Tibial nerve (tissue), 4 donors: Measurements from ENCODE around the gene PLEKHG4B. TPM values are rescaled to one million over a fixed set of nuclear protein-coding genes. Genes with fewer than 3 reads are reported as not detected.
"Not testable (repeated sequence)": the region's sequence is repeated elsewhere in the genome, so short reads cannot be mapped to it uniquely, and the experiment has no call there.

Experiments used
- DNase-seq, 2 donors: peaks; one replicate each; pipeline ENCODE4 v3.0.0-alpha.2; 2019; ENCODE audit warnings: low spot score in 2 of 2
- H3K27ac ChIP-seq, 4 donors: fragments of 200-600 bp; sonication (generic) in 3 of 4; one replicate each; pipeline ENCODE4 v1.5.1; 2017 to 2019; ENCODE audit warnings: mild to moderate bottlenecking in 1 of 4
- H3K27me3 ChIP-seq, 2 donors: fragments of 200-600 bp; sonication (generic) in 1 of 2; one replicate each; pipeline versions ENCODE4 v1.5.1 to v1.6.0; 2017 to 2019
- H3K36me3 ChIP-seq, 3 donors: fragments of 200-600 bp; sonication (generic); one replicate each; pipeline ENCODE4 v1.5.1; 2018 to 2019
- H3K4me1 ChIP-seq, 4 donors: fragments of 200-600 bp; sonication (generic) in 3 of 4; one replicate each; pipeline ENCODE4 v1.5.1; 2017 to 2019
- H3K4me3 ChIP-seq, 4 donors: fragments of 200-600 bp; sonication (generic) in 3 of 4; one replicate each; pipeline ENCODE4 v1.5.1; 2017 to 2019; ENCODE audit warnings: mild to moderate bottlenecking in 1 of 4, moderate library complexity in 1 of 4
- H3K9me3 ChIP-seq, 4 donors: fragments of 200-600 bp; sonication (generic) in 3 of 4; one replicate each; pipeline ENCODE4 v1.5.1; 2017 to 2019
- EP300 ChIP-seq, 2 donors: sonication (generic); formaldehyde crosslinking; IDR thresholded peaks; one replicate each; pipeline ENCODE4 v1.6.1; 2017; ENCODE audit warnings: antibody characterized with exemption in 2 of 2, mild to moderate bottlenecking in 1 of 2
- POLR2A ChIP-seq, 2 donors: fragments of 450-650 bp; IDR thresholded peaks; one replicate each; pipeline ENCODE4 v1.6.1; 2017; ENCODE audit warnings: antibody characterized with exemption in 2 of 2, mild to moderate bottlenecking in 2 of 2, moderate library complexity in 2 of 2
- WGBS, 2 donors: methylation state at CpG; one replicate each; pipeline ENCODE4 v1.1.5; 2018; 5-methylcytosine and 5-hydroxymethylcytosine counted together
- total RNA-seq, 4 donors: library from RNA; depleted of rRNA; stranded (reverse); fragments of >200 nt; gene quantifications; one replicate each; pipeline ENCODE4 v1.1.0, GENCODE V29; 2016
- TF ChIP-seq, protein P1 (sequence below), 5 experiments: fragments of 200-600 bp in 3 of 5; fragments of 450-650 bp in 2 of 5; sonication (generic) in 3 of 5; IDR thresholded peaks; one replicate each; pipeline ENCODE4 v1.5.1; 2016 to 2019; ENCODE audit warnings: antibody characterized with exemption in 5 of 5, mild to moderate bottlenecking in 3 of 5, moderate library complexity in 2 of 5

PLEKHG4B gene
- total RNA-seq, 4 donors from 2014 or later: under 0.01 to 0.42 (median 0.26) TPM

DNA sequence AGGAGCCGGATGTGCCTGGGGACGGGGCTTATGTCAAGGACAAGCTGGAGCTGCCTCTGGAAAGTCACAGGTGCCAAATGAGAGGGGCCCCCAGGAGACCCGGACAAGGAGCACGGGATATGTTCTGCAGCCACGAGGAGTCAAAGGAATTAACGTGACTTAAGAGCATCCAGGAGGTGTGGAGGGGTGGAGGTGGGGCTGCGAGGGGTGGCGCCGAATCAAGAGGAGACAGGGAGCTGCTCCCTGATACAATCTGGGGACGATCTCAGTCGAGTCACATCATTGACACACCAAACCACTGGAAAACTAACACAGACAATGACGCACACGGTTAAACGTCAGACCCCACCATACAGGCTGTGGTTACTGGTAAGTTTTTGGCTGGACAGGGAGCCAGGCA is 115.6 kb downstream of the PLEKHG4B start:
- no peaks in the 10 kb centered on the region for H3K9me3 ChIP-seq
- no peak overlapping the region for H3K4me3 ChIP-seq
- H3K36me3 ChIP-seq: peaks cover 0 to 50% (median 7%) of the 10 kb centered on the region in 3 donors
- no peak overlapping the region for H3K27ac ChIP-seq
- WGBS, 2 donors: 82% methylated on average over 14 of the region's 14 CpGs
- H3K27me3 ChIP-seq: no peaks in the 10 kb centered on the region
- no peak for TF ChIP-seq EP300 (IDR thresholded peaks at IDR 0.05)
- TF ChIP-seq POLR2A (IDR thresholded peaks at IDR 0.05): no peak
- TF ChIP-seq, protein P1, sequence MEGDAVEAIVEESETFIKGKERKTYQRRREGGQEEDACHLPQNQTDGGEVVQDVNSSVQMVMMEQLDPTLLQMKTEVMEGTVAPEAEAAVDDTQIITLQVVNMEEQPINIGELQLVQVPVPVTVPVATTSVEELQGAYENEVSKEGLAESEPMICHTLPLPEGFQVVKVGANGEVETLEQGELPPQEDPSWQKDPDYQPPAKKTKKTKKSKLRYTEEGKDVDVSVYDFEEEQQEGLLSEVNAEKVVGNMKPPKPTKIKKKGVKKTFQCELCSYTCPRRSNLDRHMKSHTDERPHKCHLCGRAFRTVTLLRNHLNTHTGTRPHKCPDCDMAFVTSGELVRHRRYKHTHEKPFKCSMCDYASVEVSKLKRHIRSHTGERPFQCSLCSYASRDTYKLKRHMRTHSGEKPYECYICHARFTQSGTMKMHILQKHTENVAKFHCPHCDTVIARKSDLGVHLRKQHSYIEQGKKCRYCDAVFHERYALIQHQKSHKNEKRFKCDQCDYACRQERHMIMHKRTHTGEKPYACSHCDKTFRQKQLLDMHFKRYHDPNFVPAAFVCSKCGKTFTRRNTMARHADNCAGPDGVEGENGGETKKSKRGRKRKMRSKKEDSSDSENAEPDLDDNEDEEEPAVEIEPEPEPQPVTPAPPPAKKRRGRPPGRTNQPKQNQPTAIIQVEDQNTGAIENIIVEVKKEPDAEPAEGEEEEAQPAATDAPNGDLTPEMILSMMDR (IDR thresholded peaks at IDR 0.05): no peak
- DNase-seq: no peak
- peaks cover 0 to 9% (median 0%) of the 10 kb centered on the region in 4 donors for H3K4me1 ChIP-seq

DNA sequence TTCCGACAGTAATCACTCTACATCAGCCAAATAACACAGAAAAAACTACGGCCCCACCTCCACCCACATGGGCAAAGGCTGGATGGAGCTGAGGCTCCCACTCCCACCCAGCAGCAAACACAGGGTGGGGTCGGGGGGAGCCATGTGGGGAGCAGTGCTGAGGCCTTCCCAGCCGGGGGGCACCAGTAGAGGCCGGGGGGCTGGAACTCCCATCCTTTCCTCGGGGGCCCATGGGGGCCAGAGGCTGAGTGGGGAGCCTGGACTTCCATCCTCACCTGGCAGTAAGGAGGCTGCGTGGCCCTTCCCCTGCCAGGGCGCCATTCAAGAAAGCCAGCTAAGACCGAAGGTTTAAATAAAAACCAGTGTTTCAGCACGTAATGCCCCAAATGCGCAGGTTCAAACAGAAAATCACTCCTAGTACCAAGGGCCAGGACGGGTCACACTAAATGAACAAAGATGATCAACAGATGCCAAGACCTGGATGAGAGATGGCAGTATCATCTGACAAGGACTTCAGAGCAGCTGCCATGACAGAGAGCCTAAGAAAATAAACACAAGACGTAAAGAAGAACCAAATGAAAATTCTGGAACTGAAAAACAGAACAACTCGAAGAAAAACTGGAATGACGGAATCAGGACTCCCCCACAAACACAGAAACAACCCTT is 116.6 kb downstream of the PLEKHG4B start:
- H3K4me1 ChIP-seq: peaks cover 0 to 9% (median 0%) of the 10 kb centered on the region in 4 donors
- TF ChIP-seq, protein P1 (IDR thresholded peaks at IDR 0.05): no peak
- TF ChIP-seq EP300 (IDR thresholded peaks at IDR 0.05) (no peak), POLR2A (IDR thresholded peaks at IDR 0.05) (no peak)
- DNase-seq: no peak
- no peak overlapping the region for H3K4me3 ChIP-seq
- 72 to 80% methylated on average over 13 to 15 of the region's 15 CpGs for WGBS, 2 donors
- no peaks in the 10 kb centered on the region for H3K27me3 ChIP-seq
- peak overlapping the region in 2 of 4 donors; percentile 9 to 28 for H3K27ac ChIP-seq
- H3K9me3 ChIP-seq: no peaks in the 10 kb centered on the region
- H3K36me3 ChIP-seq: peaks cover 0 to 47% (median 6%) of the 10 kb centered on the region in 3 donors

DNA sequence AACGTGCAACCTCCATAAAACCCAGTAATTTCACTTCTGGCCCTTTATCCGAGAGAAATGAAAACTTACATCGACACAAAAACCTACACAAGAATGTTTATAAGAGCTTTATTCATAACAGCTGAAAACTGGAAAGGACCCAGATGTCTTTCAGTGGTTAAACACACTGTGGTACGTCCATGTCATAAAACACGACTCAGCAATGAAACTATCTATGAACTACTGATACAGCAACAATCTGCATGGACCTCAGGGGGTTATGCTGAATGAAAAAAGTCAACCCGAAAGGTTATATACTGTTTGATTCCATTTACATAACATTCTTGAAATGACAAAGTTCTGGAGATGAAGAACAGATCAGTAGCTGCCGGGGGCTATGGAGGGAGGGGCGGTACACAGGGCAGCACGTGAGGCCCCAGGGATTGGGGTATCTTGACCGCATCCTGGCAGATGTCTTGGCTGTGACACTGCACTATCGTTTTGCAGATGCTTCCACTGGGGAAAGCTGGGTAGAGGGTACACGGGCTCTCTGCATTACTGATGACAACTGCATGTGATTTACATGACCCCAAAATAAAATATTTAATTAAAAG is 121.9 kb downstream of the PLEKHG4B start:
- DNase-seq: no peak
- TF ChIP-seq, protein P1 (IDR thresholded peaks at IDR 0.05): no peak
- no peak for TF ChIP-seq POLR2A (IDR thresholded peaks at IDR 0.05)
- H3K36me3 ChIP-seq: peaks cover 0 to 21% (median 0%) of the 10 kb centered on the region in 3 donors
- no peak overlapping the region for H3K27ac ChIP-seq
- H3K4me1 ChIP-seq: peaks cover 0 to 24% (median 0%) of the 10 kb centered on the region in 4 donors
- H3K4me3 ChIP-seq: no peak overlapping the region
- H3K9me3 ChIP-seq: no peaks in the 10 kb centered on the region
- no peaks in the 10 kb centered on the region for H3K27me3 ChIP-seq
- 89 to 92% methylated on average over 12 of the region's 12 CpGs for WGBS, 2 donors

DNA sequence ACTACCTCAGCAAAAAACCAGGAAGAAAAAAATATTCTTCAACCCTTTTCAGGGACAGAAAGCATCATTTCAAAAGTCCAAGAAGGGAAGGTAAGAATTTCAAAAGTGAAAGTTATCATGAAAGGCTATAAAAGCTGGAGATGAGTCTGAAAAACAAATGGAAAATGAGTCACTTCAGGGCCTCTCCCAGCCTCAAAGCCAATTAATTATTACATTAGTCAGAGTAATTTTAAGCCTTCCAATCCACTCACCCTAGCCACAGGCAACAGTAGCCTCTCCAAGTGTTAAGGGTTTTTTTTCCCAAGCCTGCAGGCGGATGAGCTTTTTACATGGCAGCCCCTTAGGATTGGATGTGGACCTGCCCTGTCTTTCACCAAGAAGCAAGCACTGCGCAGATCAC is 123.3 kb downstream of the PLEKHG4B start:
- not testable (repeated sequence) for DNase-seq, H3K27me3 ChIP-seq, H3K9me3 ChIP-seq, H3K4me3 ChIP-seq, H3K27ac ChIP-seq
- 84 to 100% methylated on average over 2 of the region's 2 CpGs for WGBS, 2 donors
- H3K4me1 ChIP-seq: peaks cover 0 to 36% (median 10%) of the 10 kb centered on the region in 4 donors
- peaks cover 0 to 21% (median 0%) of the 10 kb centered on the region in 3 donors for H3K36me3 ChIP-seq

DNA sequence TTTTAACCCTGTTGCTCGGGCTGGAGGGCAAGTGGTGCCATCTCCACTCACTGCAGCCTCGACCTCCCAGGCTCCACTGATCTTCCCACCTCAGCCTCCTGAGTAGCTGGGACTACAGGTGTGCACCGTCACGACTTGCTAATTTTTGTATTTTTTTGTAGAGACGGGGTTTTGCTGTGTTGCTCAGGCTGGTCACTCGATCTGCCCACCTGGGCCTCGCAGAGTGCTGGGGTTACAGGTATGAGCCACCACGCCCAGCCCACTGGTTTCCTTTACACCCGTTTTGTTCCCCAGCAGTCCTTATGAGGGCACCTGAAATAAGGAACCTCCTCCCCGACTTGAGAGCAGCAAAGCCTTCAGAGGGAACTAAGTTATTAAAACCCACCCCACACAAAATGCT is 124.1 kb downstream of the PLEKHG4B start:
- not testable (repeated sequence) for H3K27ac ChIP-seq, H3K27me3 ChIP-seq, H3K9me3 ChIP-seq, DNase-seq, H3K4me3 ChIP-seq
- Histone ChIP-seq H3K4me1 (peaks cover 0 to 45% (median 16%) of the 10 kb centered on the region in 4 donors), H3K36me3 (peaks cover 0 to 21% (median 0%) of the 10 kb centered on the region in 3 donors)
- 92 to 94% methylated on average over 8 to 9 of the region's 10 CpGs for WGBS, 2 donors
